Activated gamma-delta T cell (primary cell): ENCODE measurements around the gene LRRC1.
"Not testable (repeated sequence)": the region's sequence is repeated elsewhere in the genome, so short reads cannot be mapped to it uniquely, and the experiment has no call there.

Source experiments
- DNase-seq: peaks from one replicate; lab custom pipeline; 2025; lab: John Stamatoyannopoulos, UW

The LRRC1 gene

GRCh38 chr6:53792973-53793317, 1.9 kb upstream of the LRRC1 start:
- no peak for DNase-seq

- no peak for DNase-seq
These were observed 1.3 kb upstream of the LRRC1 start for GRCh38 chr6:53793318-53794136.

GRCh38 chr6:53794137-53794719, 577 bp upstream of the LRRC1 start:
- DNase-seq, result peak; percentile 36

GRCh38 chr6:53795340-53795701, 516 bp downstream of the LRRC1 start:
- no peak for DNase-seq

- no peak for DNase-seq
These were observed 1.1 kb downstream of the LRRC1 start for GRCh38 chr6:53795702-53796450.

GRCh38 chr6:53796451-53796780, 1.6 kb downstream of the LRRC1 start:
- DNase-seq, result no peak

- no peak for DNase-seq
These were observed 2.0 kb downstream of the LRRC1 start for GRCh38 chr6:53796791-53797190.

GRCh38 chr6:53797304-53797703, 2.5 kb downstream of the LRRC1 start:
- DNase-seq, result no peak

- DNase-seq, result no peak
These were observed 4.5 kb downstream of the LRRC1 start for GRCh38 chr6:53799340-53799739.

GRCh38 chr6:53801022-53801421, 6.2 kb downstream of the LRRC1 start:
- no peak for DNase-seq

- DNase-seq, result no peak
These were observed 7.8 kb downstream of the LRRC1 start for GRCh38 chr6:53802582-53802981.

- no peak for DNase-seq
These were observed 8.5 kb downstream of the LRRC1 start for GRCh38 chr6:53803081-53803860.

GRCh38 chr6:53805016-53805415, 10.2 kb downstream of the LRRC1 start:
- no peak for DNase-seq

GRCh38 chr6:53805725-53806124, 10.9 kb downstream of the LRRC1 start:
- no peak for DNase-seq

- DNase-seq, result not testable (repeated sequence)
These were observed 12.8 kb downstream of the LRRC1 start for GRCh38 chr6:53807606-53808005.

GRCh38 chr6:53808302-53808881, 13.6 kb downstream of the LRRC1 start:
- DNase-seq, result no peak

- DNase-seq, result no peak
These were observed 14.9 kb downstream of the LRRC1 start for GRCh38 chr6:53809691-53810090.

GRCh38 chr6:53811082-53811481, 16.3 kb downstream of the LRRC1 start:
- DNase-seq, result no peak

- no peak for DNase-seq
These were observed 16.9 kb downstream of the LRRC1 start for GRCh38 chr6:53811746-53812145.

- DNase-seq, result no peak
These were observed 18.3 kb downstream of the LRRC1 start for GRCh38 chr6:53813096-53813495.

- DNase-seq, result no peak
These were observed 19.0 kb downstream of the LRRC1 start for GRCh38 chr6:53813801-53814200.

- DNase-seq, result no peak
These were observed 19.5 kb downstream of the LRRC1 start for GRCh38 chr6:53814353-53814752.
